HCT116 (cell line): ENCODE measurements around the gene ORC4. TPM values are rescaled to one million over a fixed set of nuclear protein-coding genes. Genes with fewer than 3 reads are reported as not detected.
"Not testable (repeated sequence)": the region's sequence is repeated elsewhere in the genome, so short reads cannot be mapped to it uniquely, and the experiment has no call there.

Experiments
- ATAC-seq: fragments of 200-7000 bp; cut with Tn5 transposase; 2 replicates; pipeline ENCODE4 v1.9.1; 2020; ENCODE audit warnings: mild to moderate bottlenecking, moderate library complexity
- BruUV-seq: library from RNA; stranded (reverse); fragments of 400-500 nt; replicated peaks from 2 replicates; lab custom pipeline; 2021; lab: Mats Ljungman, UMichigan
- CTCF ChIA-PET: fragments of 300-600 bp; sonication (Branson Sonifier 250); formaldehyde crosslinking; loops from one replicate; lab custom pipeline; 2021; ENCODE audit warnings: antibody characterized with exemption; lab: Charles Lee
- POLR2A ChIA-PET: fragments of 300-600, 350-600 bp; sonication (Branson Sonifier 250); formaldehyde crosslinking; loops from one replicate; lab custom pipeline; 2021; ENCODE audit warnings: antibody characterized with exemption; lab: Charles Lee
- RAD21 ChIA-PET, 2 experiments: fragments of 300-600 bp; sonication (Branson Sonifier 250); formaldehyde crosslinking; loops; one replicate each; lab custom pipeline; 2023; ENCODE audit warnings: low total read pairs in 2 of 2; ENCODE audit not compliant: uncharacterized antibody in 2 of 2, unreplicated experiment in 2 of 2, low non-redundant PET in 1 of 2; lab: Charles Lee
- DNase-seq: peaks from one replicate; pipeline ENCODE4 v3.0.0-alpha.2; 2010; ENCODE audit warnings: low read depth, low spot score
- H2AFZ ChIP-seq: fragments of 200-600 bp; shearing (Covaris generic), sonication (generic); 2 replicates; pipeline ENCODE4 v1.6.1; 2017; ENCODE audit warnings: low read depth, mixed run types, mixed read lengths, antibody characterized with exemption, low read length; ENCODE audit not compliant: poor library complexity, severe bottlenecking
- H3K27ac ChIP-seq: 2 replicates; pipeline ENCODE4 v1.5.1; 2012; ENCODE audit warnings: low read depth, low read length
- H3K27me3 ChIP-seq: fragments of 200-600 bp; sonication (generic); 2 replicates; pipeline ENCODE4 v1.6.1; 2016; ENCODE audit warnings: mixed run types, low read length, mixed read lengths; ENCODE audit not compliant: insufficient read depth
- H3K36me3 ChIP-seq, 2 experiments: fragments of 200-500 bp in 1 of 2; fragments of 200-600 bp in 1 of 2; sonication (Bioruptor generic) in 1 of 2; sonication (generic) in 1 of 2; 2 replicates each; pipeline versions ENCODE4 v1.5.1 to v1.6.1; 2014 to 2016; ENCODE audit warnings: low read length in 2 of 2, inconsistent platforms in 1 of 2, mixed read lengths in 1 of 2, mixed run types in 1 of 2; ENCODE audit not compliant: insufficient read depth in 2 of 2, control insufficient read depth in 1 of 2
- H3K4me1 ChIP-seq, 2 experiments: fragments of 200-600 bp in 1 of 2; sonication (generic) in 1 of 2; 2 replicates each; pipeline versions ENCODE4 v1.5.1 to v1.6.1; 2012 to 2017; ENCODE audit warnings: low read length in 2 of 2, inconsistent platforms in 1 of 2, mild to moderate bottlenecking in 1 of 2, mixed read lengths in 1 of 2, mixed run types in 1 of 2, moderate library complexity in 1 of 2; ENCODE audit not compliant: insufficient read depth in 2 of 2, control insufficient read depth in 1 of 2
- H3K4me2 ChIP-seq: fragments of 200-600 bp; sonication (generic); 2 replicates; pipeline ENCODE4 v1.6.1; 2017; ENCODE audit warnings: mixed run types, low read length, mixed read lengths
- H3K4me3 ChIP-seq, 2 experiments: fragments of 200-600 bp in 1 of 2; sonication (generic) in 1 of 2; replicated peaks in 1 of 2; 2 replicates each; pipeline ENCODE4 v1.5.1; 2011 to 2016; ENCODE audit warnings: low read length in 2 of 2, control low read depth in 1 of 2, low read depth in 1 of 2, mild to moderate bottlenecking in 1 of 2, mixed read lengths in 1 of 2, mixed run types in 1 of 2
- H3K79me2 ChIP-seq: fragments of 200-600 bp; sonication (generic); 2 replicates; pipeline ENCODE4 v1.6.1; 2017; ENCODE audit warnings: mild to moderate bottlenecking, mixed run types, low read length, moderate library complexity, mixed read lengths; ENCODE audit not compliant: insufficient read depth
- H3K9ac ChIP-seq: fragments of 200-600 bp; sonication (generic); 2 replicates; pipeline ENCODE4 v1.6.1; 2016; ENCODE audit warnings: low read length, mixed read lengths
- H3K9me2 ChIP-seq: fragments of 200-600 bp; sonication (generic), shearing (Covaris generic); 2 replicates; pipeline ENCODE4 v1.6.1; 2017; ENCODE audit warnings: mixed run types, mild to moderate bottlenecking, moderate library complexity; ENCODE audit not compliant: insufficient read depth
- H3K9me3 ChIP-seq, 2 experiments: fragments of 200-500 bp in 1 of 2; fragments of 200-600 bp in 1 of 2; sonication (Bioruptor generic) in 1 of 2; sonication (generic) in 1 of 2; 2 replicates each; pipeline ENCODE4 v1.6.1; 2014 to 2017; ENCODE audit warnings: low read length in 2 of 2, mixed read lengths in 2 of 2, inconsistent platforms in 1 of 2, low read depth in 1 of 2, mild to moderate bottlenecking in 1 of 2, mixed run types in 1 of 2, moderate library complexity in 1 of 2; ENCODE audit not compliant: control insufficient read depth in 1 of 2, insufficient read depth in 1 of 2
- H4K20me1 ChIP-seq: fragments of 200-600 bp; sonication (generic), shearing (Covaris generic); 2 replicates; pipeline ENCODE4 v1.6.1; 2017; ENCODE audit warnings: mixed run types, mild to moderate bottlenecking, moderate library complexity; ENCODE audit not compliant: insufficient read depth
- ATF3 ChIP-seq: IDR thresholded peaks from 2 replicates; pipeline ENCODE4 v1.6.1; 2012
- EZH2phosphoT487 ChIP-seq: fragments of 200-600 bp; IDR thresholded peaks from 2 replicates; pipeline ENCODE4 v1.6.1; 2018; ENCODE audit warnings: antibody characterized with exemption, borderline replicate concordance
- RAD21 ChIP-seq: IDR thresholded peaks from 2 replicates; pipeline ENCODE4 v1.6.1; 2012; ENCODE audit warnings: low read depth, mild to moderate bottlenecking
- REST ChIP-seq: IDR thresholded peaks from 2 replicates; pipeline ENCODE4 v1.6.1; 2012; ENCODE audit warnings: low read depth
- SP1 ChIP-seq: IDR thresholded peaks from 2 replicates; pipeline ENCODE4 v1.6.1; 2012; ENCODE audit warnings: low read depth
- SRF ChIP-seq: IDR thresholded peaks from 2 replicates; pipeline ENCODE4 v1.6.1; 2012; ENCODE audit warnings: low read depth
- TCF7L2 ChIP-seq: IDR thresholded peaks from 2 replicates; pipeline ENCODE4 v1.7.0; 2011; ENCODE audit warnings: borderline replicate concordance, inconsistent platforms; ENCODE audit not compliant: insufficient read depth, insufficient read length; ENCODE audit errors: extremely low read depth
- YY1 ChIP-seq: IDR thresholded peaks from 2 replicates; pipeline ENCODE4 v1.6.1; 2011; ENCODE audit warnings: low read length, low read depth, moderate library complexity, mild to moderate bottlenecking; ENCODE audit not compliant: insufficient replicate concordance; ENCODE audit errors: extremely low read depth
- ZBTB33 ChIP-seq: IDR thresholded peaks from 2 replicates; pipeline ENCODE4 v1.6.1; 2011; ENCODE audit warnings: mild to moderate bottlenecking, low read length, moderate library complexity; ENCODE audit not compliant: insufficient replicate concordance; ENCODE audit errors: extremely low read depth
- ZNF274 ChIP-seq: fragments of 200-500 bp; sonication (Bioruptor generic); IDR thresholded peaks from 2 replicates; pipeline ENCODE4 v1.6.1; 2014; ENCODE audit warnings: mild to moderate bottlenecking, low read depth, low read length, inconsistent platforms
- intact Hi-C: fragments of 100-400 bp; cut with micrococcal nuclease; formaldehyde crosslinking; loops from 2 replicates; pipeline ENCODE4 v1.10.0; 2022
- total RNA-seq: library from RNA; stranded (reverse); gene quantifications from one replicate; pipeline ENCODE4 v1.2.1, GENCODE V29; 2021; ENCODE audit not compliant: unreplicated experiment

ORC4 gene
- total RNA-seq, 1 experiment from 2014 or later: 51.0 TPM

- TF ChIP-seq SRF (no peak), ZBTB33 (no peak), TCF7L2 (no peak), YY1 (no peak)
- TF ChIP-seq, all 23 proteins: peak for 0
These were observed 5.9 kb downstream of the ORC4 start (continued) for GRCh38 chr2:148014616-148015015.

GRCh38 chr2:148013876-148014275 is 6.7 kb downstream of the ORC4 start:
- peaks cover 4% of the 10 kb centered on the region in 2 experiments; a peak in 3 of 4 replicates for H3K4me1 ChIP-seq
- no peaks in the 10 kb centered on the region for H3K36me3 ChIP-seq
- H3K4me3 ChIP-seq: no peak overlapping the region
- RAD21 ChIA-PET: no interaction called here
- no peaks in the 10 kb centered on the region for H3K27me3 ChIP-seq
- no peak for TF ChIP-seq ZNF274
- TF ChIP-seq ATF3: no peak
- no peak for TF ChIP-seq RAD21
- TF ChIP-seq REST: no peak
- no peak for TF ChIP-seq EZH2phosphoT487
- TF ChIP-seq SP1: no peak
- no TSS peak for BruUV-seq
- no peak overlapping the region for H3K9ac ChIP-seq
- H3K9me2 ChIP-seq: no peaks in the 10 kb centered on the region; the same call in 1 of the 2 replicates
- H3K79me2 ChIP-seq: peaks cover 98% of the 10 kb centered on the region
- intact Hi-C loops: no loop called here
- no peak overlapping the region for H3K27ac ChIP-seq
- CTCF ChIA-PET: no interaction called here
- no peak overlapping the region for H3K4me2 ChIP-seq
- H2AFZ ChIP-seq: no peak overlapping the region
- H3K9me3 ChIP-seq: no peaks in the 10 kb centered on the region
- ATAC-seq: no peak
- POLR2A ChIA-PET: no interaction called here
- DNase-seq: no peak
- peaks cover 5% of the 10 kb centered on the region; the same call in 1 of the 2 replicates for H4K20me1 ChIP-seq

GRCh38 chr2:148008411-148008810 is 12.1 kb downstream of the ORC4 start:
- ATAC-seq, intact Hi-C loops, H3K27ac ChIP-seq, H3K9ac ChIP-seq, H3K9me2 ChIP-seq, BruUV-seq, RAD21 ChIA-PET, H3K27me3 ChIP-seq, H3K36me3 ChIP-seq, H3K9me3 ChIP-seq, POLR2A ChIA-PET, H4K20me1 ChIP-seq, H2AFZ ChIP-seq, DNase-seq, CTCF ChIA-PET, H3K4me3 ChIP-seq: not testable (repeated sequence)
- peak overlapping the region; percentile 39 for H3K4me2 ChIP-seq
- H3K79me2 ChIP-seq: peaks cover 98% of the 10 kb centered on the region
- peaks cover 0 to 12% of the 10 kb centered on the region in 2 experiments; a peak in 2 of 4 replicates for H3K4me1 ChIP-seq
